Loucy (cell line): ENCODE measurements around the gene REC8.

Experiments
- H2AFZ ChIP-seq: fragments of 200-600 bp; sonication (generic); 2 replicates; pipeline ENCODE4 v1.6.0; 2016; ENCODE audit warnings: antibody characterized with exemption, mild to moderate bottlenecking, low read length, moderate library complexity
- H3F3A ChIP-seq: fragments of 200-600 bp; 2 replicates; pipeline ENCODE4 v1.6.0; 2016; ENCODE audit warnings: antibody characterized with exemption, low read depth, mild to moderate bottlenecking
- H3K27me3 ChIP-seq: fragments of 200-600 bp; sonication (generic); 2 replicates; pipeline ENCODE4 v1.6.1; 2014; ENCODE audit warnings: low read length, mild to moderate bottlenecking; ENCODE audit not compliant: insufficient read depth, poor library complexity, severe bottlenecking
- H3K36me3 ChIP-seq: fragments of 200-600 bp; sonication (generic); 2 replicates; pipeline ENCODE4 v1.6.1; 2016; ENCODE audit warnings: low read length; ENCODE audit not compliant: insufficient read depth
- H3K4me1 ChIP-seq: fragments of 200-600 bp; sonication (generic); 2 replicates; pipeline ENCODE4 v1.5.1; 2014; ENCODE audit warnings: low read length, mild to moderate bottlenecking; ENCODE audit not compliant: insufficient read depth, poor library complexity, severe bottlenecking
- H3K4me2 ChIP-seq: fragments of 200-600 bp; sonication (generic); 2 replicates; pipeline ENCODE4 v1.6.0; 2014; ENCODE audit warnings: antibody characterized with exemption, low read length, low read depth, mild to moderate bottlenecking; ENCODE audit not compliant: poor library complexity, severe bottlenecking
- H3K4me3 ChIP-seq: fragments of 200-600 bp; sonication (generic); 2 replicates; pipeline ENCODE4 v1.5.1; 2014; ENCODE audit warnings: low read length, mild to moderate bottlenecking, mixed read lengths; ENCODE audit not compliant: poor library complexity, severe bottlenecking
- H3K79me2 ChIP-seq: fragments of 200-600 bp; sonication (generic); 2 replicates; pipeline ENCODE4 v1.6.1; 2014; ENCODE audit warnings: low read length; ENCODE audit not compliant: insufficient read depth
- H3K9ac ChIP-seq: fragments of 200-600 bp; sonication (generic); 2 replicates; pipeline ENCODE4 v1.6.0; 2014; ENCODE audit warnings: mild to moderate bottlenecking, low read depth, low read length, moderate library complexity; ENCODE audit not compliant: poor library complexity, severe bottlenecking
- H3K9me2 ChIP-seq: fragments of 200-600 bp; sonication (generic); replicated peaks from 2 replicates; pipeline ENCODE4 v1.6.1; 2016; ENCODE audit warnings: low read depth, low read length, mixed read lengths
- H3K9me3 ChIP-seq: fragments of 200-600 bp; sonication (generic); 2 replicates; pipeline ENCODE4 v1.6.1; 2014; ENCODE audit warnings: mild to moderate bottlenecking, antibody characterized with exemption, low read length, low read depth; ENCODE audit not compliant: insufficient read depth
- H4K20me1 ChIP-seq: fragments of 200-600 bp; sonication (generic); 2 replicates; pipeline ENCODE4 v1.6.0; 2014; ENCODE audit warnings: antibody characterized with exemption, low read length, mild to moderate bottlenecking; ENCODE audit not compliant: insufficient read depth, poor library complexity, severe bottlenecking
- CTCF ChIP-seq: fragments of 200-600 bp; sonication (generic); conservative IDR thresholded peaks from 2 replicates; pipeline ENCODE4 v1.5.1; 2014; ENCODE audit warnings: mild to moderate bottlenecking, antibody characterized with exemption, low read length
- EZH2phosphoT487 ChIP-seq: fragments of 200-600 bp; IDR thresholded peaks from 2 replicates; pipeline ENCODE4 v1.6.1; 2018; ENCODE audit warnings: antibody characterized with exemption, mild to moderate bottlenecking, moderate library complexity, borderline replicate concordance

REC8 gene

DNA sequence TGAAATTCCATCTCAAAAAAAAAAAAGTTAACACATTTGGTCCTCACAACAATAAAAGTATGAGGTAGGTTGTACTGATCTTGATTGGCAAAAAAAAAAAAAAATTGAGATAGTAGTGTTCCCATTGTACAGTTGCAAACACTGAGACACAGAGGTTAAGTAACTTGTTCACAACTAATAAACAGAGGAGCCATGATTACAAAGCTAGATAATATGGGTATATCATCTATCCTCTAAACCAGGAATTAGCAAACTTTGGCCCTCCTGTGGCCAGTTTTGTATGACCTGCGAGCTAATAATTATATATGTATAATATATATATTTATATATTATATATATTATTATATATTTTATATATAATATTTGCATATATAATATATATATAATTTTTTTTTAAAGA is 38.1 kb upstream of the REC8 start:
- Histone ChIP-seq H3K9me2 (no peaks in the 10 kb centered on the region), H3K36me3 (peaks cover 11% of the 10 kb centered on the region; the same call in 1 of the 2 replicates), H3K9me3 (no peaks in the 10 kb centered on the region), H3K4me2 (no peak overlapping the region), H3F3A (no peaks in the 10 kb centered on the region), H2AFZ (no peak overlapping the region), H3K4me3 (no peak overlapping the region), H3K79me2 (peaks cover 28% of the 10 kb centered on the region), H3K27me3 (no peaks in the 10 kb centered on the region), H3K4me1 (peaks cover 44% of the 10 kb centered on the region), H3K9ac (no peak overlapping the region), H4K20me1 (peaks cover 15% of the 10 kb centered on the region)
- TF ChIP-seq EZH2phosphoT487 (no peak), CTCF (no peak)

- TF ChIP-seq EZH2phosphoT487 (no peak), CTCF (no peak)
- Histone ChIP-seq H3K4me2 (peak overlapping the region; percentile 91), H2AFZ (peak overlapping the region; percentile 92), H3F3A (no peaks in the 10 kb centered on the region), H3K4me1 (peaks cover 53% of the 10 kb centered on the region), H4K20me1 (peaks cover 28% of the 10 kb centered on the region), H3K4me3 (peak overlapping the region; percentile 99), H3K79me2 (peaks cover 45% of the 10 kb centered on the region), H3K36me3 (peaks cover 19% of the 10 kb centered on the region), H3K27me3 (no peaks in the 10 kb centered on the region), H3K9me2 (no peaks in the 10 kb centered on the region), H3K9me3 (no peaks in the 10 kb centered on the region), H3K9ac (peak overlapping the region; percentile 96)
Observed at GRCh38 chr14:24135584-24135833, 36.4 kb upstream of the REC8 start.

DNA sequence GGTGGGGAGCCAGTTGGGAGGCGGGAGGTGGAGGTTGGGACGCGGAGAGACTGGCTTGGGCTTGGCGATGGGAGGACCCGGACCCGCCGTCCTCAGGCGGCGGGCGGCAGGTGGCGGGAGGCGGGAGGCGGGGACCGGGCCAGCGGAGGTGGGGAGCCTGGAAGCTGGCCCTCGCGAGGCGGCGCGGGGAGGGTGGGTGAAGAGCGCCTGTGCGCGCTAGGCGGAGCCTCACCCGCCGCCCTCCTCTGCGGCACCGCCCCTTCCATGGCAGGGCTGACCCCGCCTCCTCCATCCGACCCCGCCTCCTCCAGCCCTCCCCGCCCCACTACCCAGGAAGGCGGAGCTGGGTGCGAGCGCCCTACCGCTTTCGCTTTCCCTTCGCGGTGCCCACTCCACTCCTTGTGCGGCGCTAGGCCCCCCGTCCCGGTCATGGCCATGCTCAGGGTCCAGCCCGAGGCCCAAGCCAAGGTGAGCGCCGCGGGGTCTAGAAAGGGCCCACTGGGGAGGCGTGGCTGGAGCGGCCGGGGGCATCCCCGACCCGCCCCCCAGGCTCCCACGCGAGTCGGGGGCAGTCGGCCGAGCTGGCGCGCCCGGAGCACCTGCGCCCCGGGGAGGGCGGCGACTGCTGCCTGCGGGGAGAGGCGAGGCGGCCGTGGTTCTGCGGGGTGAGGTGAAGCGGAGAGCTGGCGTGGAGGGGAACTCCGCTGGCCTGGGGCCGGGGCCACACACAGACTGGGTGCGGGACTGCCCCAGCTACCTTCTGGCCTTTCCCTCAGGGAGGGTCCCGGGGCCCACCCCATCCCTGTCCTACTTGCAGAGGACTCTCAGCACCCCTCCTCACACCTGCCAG is 35.8 kb upstream of the REC8 start, which contains the start of gene PSME1:
PSME1 (plus strand) TSS at position 361 of the 850 bp plus-strand sequence; CDS start at position 430, 69 bp downstream.
- Histone ChIP-seq H2AFZ (peak within 1 kb of the TSS; percentile 92), H4K20me1 (peaks cover 28% of the 10 kb centered on the region), H3F3A (no peaks in the 10 kb centered on the region)

More for the DNA sequence above, 35.8 kb upstream of the REC8 start, which contains the start of gene PSME1:
- H3K9me2 ChIP-seq: no peaks in the 10 kb centered on the region
- H3K9me3 ChIP-seq: no peaks in the 10 kb centered on the region
- H3K4me3 ChIP-seq: peak within 1 kb of the TSS; percentile 99
- H3K4me2 ChIP-seq: peak within 1 kb of the TSS; percentile 99
- no peak for TF ChIP-seq CTCF
- no peak for TF ChIP-seq EZH2phosphoT487
- H3K79me2 ChIP-seq: peaks cover 51% of the 10 kb centered on the region
- no peaks in the 10 kb centered on the region for H3K27me3 ChIP-seq
- H3K9ac ChIP-seq: peak within 1 kb of the TSS; percentile 96
- peaks cover 48% of the 10 kb centered on the region for H3K4me1 ChIP-seq
- H3K36me3 ChIP-seq: peaks cover 19% of the 10 kb centered on the region
